HepG2 (cell line): ENCODE results near the gene TNS4. TPM values are rescaled to one million over a fixed set of nuclear protein-coding genes. Genes with fewer than 3 reads are reported as not detected.

ENCODE experiments used
- ATAC-seq: fragments of 200-7000 bp; cut with Tn5 transposase; 3 replicates; pipeline ENCODE4 v1.9.1; 2020; ENCODE audit warnings: mild to moderate bottlenecking, moderate library complexity
- BruUV-seq: library from RNA; stranded (reverse); fragments of 400-500 nt; replicated peaks from 2 replicates; lab custom pipeline; 2021; lab: Mats Ljungman, UMichigan
- CTCF ChIA-PET: fragments of 300-600 bp; formaldehyde crosslinking; extraction: SDS; loops from one replicate; lab custom pipeline; 2021; ENCODE audit warnings: low total read pairs, inconsistent platforms, low intra/inter-chr PET ratio; lab: Yijun Ruan, JAX
- POLR2A ChIA-PET: fragments of 350-600 bp; sonication (Branson Sonifier 250); formaldehyde crosslinking; loops from one replicate; lab custom pipeline; 2020; ENCODE audit warnings: antibody characterized with exemption, inconsistent platforms; lab: Yijun Ruan, JAX
- DNase-seq: peaks from one replicate; pipeline ENCODE4 v3.0.0-alpha.2; 2015; ENCODE audit warnings: low spot score
- FAIRE-seq: peaks from 3 replicates; lab custom pipeline; 2011; peaks lifted over from hg19 to GRCh38; lab: Jason Lieb, UNC
- H2AFZ ChIP-seq: one replicate; pipeline ENCODE4 v1.6.1; 2011; ENCODE audit warnings: low read length, inconsistent platforms
- H3K27ac ChIP-seq: fragments of 300-600 bp; 3 replicates; pipeline ENCODE4 v1.8.0; 2011; ENCODE audit warnings: mixed run types, mild to moderate bottlenecking, mixed read lengths, low read length, inconsistent platforms; ENCODE audit not compliant: insufficient read depth; ENCODE audit errors: extremely low read length
- H3K27me3 ChIP-seq, 2 experiments: fragments of 200-600 bp in 1 of 2; 2 replicates in 1 of 2; 3 replicates in 1 of 2; pipeline versions ENCODE4 v1.6.0 to v1.8.0; 2011; ENCODE audit warnings: low read length in 2 of 2, mild to moderate bottlenecking in 2 of 2, moderate library complexity in 2 of 2, inconsistent platforms in 1 of 2; ENCODE audit not compliant: insufficient read depth in 2 of 2, control insufficient read depth in 1 of 2
- H3K36me3 ChIP-seq, 2 experiments: fragments of 200-600 bp in 1 of 2; replicated peaks in 1 of 2; 2 replicates in 1 of 2; 3 replicates in 1 of 2; pipeline versions ENCODE4 v1.5.1 to v1.8.0; 2011; ENCODE audit warnings: low read length in 2 of 2, inconsistent platforms in 1 of 2; ENCODE audit not compliant: insufficient read depth in 2 of 2, control insufficient read depth in 1 of 2
- H3K4me1 ChIP-seq: 2 replicates; pipeline ENCODE4 v1.5.1; 2012; ENCODE audit warnings: low read length, inconsistent platforms; ENCODE audit not compliant: insufficient read depth
- H3K4me2 ChIP-seq: 2 replicates; pipeline ENCODE4 v1.6.0; 2011; ENCODE audit warnings: low read depth, low read length, inconsistent platforms
- H3K4me3 ChIP-seq, 3 experiments: fragments of 200-600 bp in 1 of 3; sonication (generic), shearing (Covaris generic) in 1 of 3; replicated peaks in 1 of 3; 2 replicates each; pipeline ENCODE4 v1.5.1; 2011 to 2016; ENCODE audit warnings: low read length in 3 of 3, inconsistent platforms in 2 of 3, low read depth in 2 of 3, mild to moderate bottlenecking in 2 of 3, control low read depth in 1 of 3, mixed read lengths in 1 of 3; ENCODE audit not compliant: insufficient read depth in 1 of 3
- H3K79me2 ChIP-seq: one replicate; pipeline ENCODE4 v1.6.1; 2011; ENCODE audit warnings: low read length, inconsistent platforms; ENCODE audit not compliant: insufficient read depth
- H3K9ac ChIP-seq: 2 replicates; pipeline ENCODE4 v1.6.0; 2011; ENCODE audit warnings: mild to moderate bottlenecking, low read depth, low read length, inconsistent platforms; ENCODE audit not compliant: insufficient read depth
- H3K9me3 ChIP-seq: 2 replicates; pipeline ENCODE4 v1.5.1; 2012; ENCODE audit warnings: mild to moderate bottlenecking, low read length
- H4K20me1 ChIP-seq: 2 replicates; pipeline ENCODE4 v1.6.0; 2011; ENCODE audit warnings: inconsistent platforms, mild to moderate bottlenecking, low read length, moderate library complexity; ENCODE audit not compliant: insufficient read depth
- CBX2 ChIP-seq, 2 experiments: fragments of 200-600 bp in 1 of 2; sonication (generic); formaldehyde crosslinking in 1 of 2; IDR thresholded peaks; 2 replicates each; pipeline versions ENCODE4 v1.7.0 to v1.8.1; 2018 to 2022; ENCODE audit warnings: low read depth in 2 of 2, low read length in 1 of 2, mild to moderate bottlenecking in 1 of 2, missing genetic modification reagents in 1 of 2
- DMAP1 ChIP-seq: IDR thresholded peaks from 2 replicates; pipeline ENCODE4 v1.6.1; 2016
- ETV6 ChIP-seq: sonication (generic); formaldehyde crosslinking; conservative IDR thresholded peaks from 2 replicates; pipeline ENCODE4 v1.4.0; 2020; ENCODE audit warnings: missing genetic modification reagents
- MAFG ChIP-seq: sonication (generic); formaldehyde crosslinking; IDR thresholded peaks from 2 replicates; pipeline ENCODE4 v1.5.1; 2020; ENCODE audit warnings: mild to moderate bottlenecking, missing genetic modification reagents
- MTF1 ChIP-seq: sonication (generic); formaldehyde crosslinking; IDR thresholded peaks from 2 replicates; pipeline ENCODE4 v1.5.0; 2020; ENCODE audit warnings: missing genetic modification reagents
- PRMT3 ChIP-seq: sonication (generic); formaldehyde crosslinking; IDR thresholded peaks from 2 replicates; pipeline ENCODE4 v1.8.1; 2022; ENCODE audit warnings: low read depth, mild to moderate bottlenecking, moderate library complexity, missing genetic modification reagents, borderline replicate concordance
- SRF ChIP-seq: IDR thresholded peaks from 2 replicates; pipeline ENCODE4 v1.6.1; 2011; ENCODE audit warnings: mild to moderate bottlenecking, low read depth, low read length, moderate library complexity
- XBP1 ChIP-seq: sonication (generic); formaldehyde crosslinking; IDR thresholded peaks from 2 replicates; pipeline ENCODE4 v1.5.0; 2020; ENCODE audit warnings: missing genetic modification reagents
- ZNF577 ChIP-seq: sonication (generic); formaldehyde crosslinking; IDR thresholded peaks from 2 replicates; pipeline ENCODE4 v1.4.0; 2020; ENCODE audit warnings: mild to moderate bottlenecking, low read depth, missing genetic modification reagents, borderline replicate concordance
- WGBS: methylation state at CpG from one replicate; pipeline ENCODE4 v1.1.6; 2017; ENCODE audit warnings: low lambda C conversion rate; 5-methylcytosine and 5-hydroxymethylcytosine counted together
- in situ Hi-C: cut with HindIII; loops from 2 replicates; pipeline ENCODE4 v1.10.0; 2017; ENCODE audit warnings: low pct_unique_long_range_greater_than_20kb; ENCODE audit not compliant: extremely low pct_ligation_motif_present
- intact Hi-C: fragments of 100-400 bp; cut with micrococcal nuclease; formaldehyde crosslinking; loops from one replicate; pipeline ENCODE4 v1.10.0; 2022; ENCODE audit not compliant: unreplicated experiment
- polyA plus RNA-seq, 8 experiments: library from polyadenylated mRNA; depleted of rRNA in 3 of 8; stranded (reverse) in 7 of 8; unstranded in 1 of 8; fragments of >200 nt; fragmentation: Illumina TruSeq in 4 of 8; extraction: Trizol in 4 of 8; gene quantifications; 2 replicates each; pipeline versions ENCODE4 v1.2.1 to v1.2.3, GENCODE V29; 2011 to 2016; ENCODE audit warnings: low read depth in 4 of 8, missing spikeins in 1 of 8, mixed read lengths in 1 of 8; ENCODE audit not compliant: insufficient read depth in 1 of 8
- total RNA-seq, 5 experiments: library from RNA; depleted of rRNA; stranded (reverse); fragments of >200 nt; fragmentation: Illumina TruSeq; extraction: Trizol; gene quantifications; 2 replicates each; pipeline ENCODE4 v1.2.3, GENCODE V29; 2016; ENCODE audit warnings: low read depth in 1 of 5
- TF ChIP-seq, protein P1 (sequence below): sonication (generic); formaldehyde crosslinking; conservative IDR thresholded peaks from 2 replicates; pipeline ENCODE4 v1.4.0; 2020; ENCODE audit warnings: mild to moderate bottlenecking, missing genetic modification reagents, moderate library complexity
- TF ChIP-seq, protein P2 (sequence below): sonication (generic); formaldehyde crosslinking; IDR thresholded peaks from 2 replicates; pipeline ENCODE4 v1.5.1; 2020; ENCODE audit warnings: mild to moderate bottlenecking, missing genetic modification reagents, borderline replicate concordance
- TF ChIP-seq, protein P3 (sequence below): IDR thresholded peaks from 2 replicates; pipeline ENCODE4 v1.6.1; 2016; ENCODE audit warnings: missing biosample characterization, missing genetic modification reagents, low read depth

Gene TNS4
- total and polyA plus RNA-seq, 2 of the 13 experiments (the other 11 are each of a cell fraction or from before 2014, with no cell fraction given), result 0.58 to 2.1 TPM

DNA sequence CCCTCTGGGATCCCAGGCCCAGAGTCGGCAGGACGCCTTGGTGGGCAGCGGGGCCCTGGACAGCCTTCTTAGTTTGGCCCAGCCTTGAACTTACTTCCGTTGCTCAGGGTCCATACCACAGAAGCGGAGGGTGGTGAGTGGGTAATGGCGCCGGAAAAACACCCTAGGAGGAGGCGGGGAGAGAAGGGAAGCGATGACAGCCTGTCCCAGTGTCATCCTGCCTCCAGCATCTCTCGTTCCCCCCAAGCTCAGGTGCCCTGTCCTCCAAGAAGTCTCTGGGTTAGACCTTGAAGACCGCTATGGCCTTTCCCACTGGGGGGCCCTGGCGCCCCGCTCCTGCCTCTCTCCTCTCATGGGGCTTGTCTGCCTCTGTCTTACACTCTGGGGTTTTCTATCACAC lies 22.9 kb downstream of the TNS4 start (continued):
- TF ChIP-seq, protein P1, sequence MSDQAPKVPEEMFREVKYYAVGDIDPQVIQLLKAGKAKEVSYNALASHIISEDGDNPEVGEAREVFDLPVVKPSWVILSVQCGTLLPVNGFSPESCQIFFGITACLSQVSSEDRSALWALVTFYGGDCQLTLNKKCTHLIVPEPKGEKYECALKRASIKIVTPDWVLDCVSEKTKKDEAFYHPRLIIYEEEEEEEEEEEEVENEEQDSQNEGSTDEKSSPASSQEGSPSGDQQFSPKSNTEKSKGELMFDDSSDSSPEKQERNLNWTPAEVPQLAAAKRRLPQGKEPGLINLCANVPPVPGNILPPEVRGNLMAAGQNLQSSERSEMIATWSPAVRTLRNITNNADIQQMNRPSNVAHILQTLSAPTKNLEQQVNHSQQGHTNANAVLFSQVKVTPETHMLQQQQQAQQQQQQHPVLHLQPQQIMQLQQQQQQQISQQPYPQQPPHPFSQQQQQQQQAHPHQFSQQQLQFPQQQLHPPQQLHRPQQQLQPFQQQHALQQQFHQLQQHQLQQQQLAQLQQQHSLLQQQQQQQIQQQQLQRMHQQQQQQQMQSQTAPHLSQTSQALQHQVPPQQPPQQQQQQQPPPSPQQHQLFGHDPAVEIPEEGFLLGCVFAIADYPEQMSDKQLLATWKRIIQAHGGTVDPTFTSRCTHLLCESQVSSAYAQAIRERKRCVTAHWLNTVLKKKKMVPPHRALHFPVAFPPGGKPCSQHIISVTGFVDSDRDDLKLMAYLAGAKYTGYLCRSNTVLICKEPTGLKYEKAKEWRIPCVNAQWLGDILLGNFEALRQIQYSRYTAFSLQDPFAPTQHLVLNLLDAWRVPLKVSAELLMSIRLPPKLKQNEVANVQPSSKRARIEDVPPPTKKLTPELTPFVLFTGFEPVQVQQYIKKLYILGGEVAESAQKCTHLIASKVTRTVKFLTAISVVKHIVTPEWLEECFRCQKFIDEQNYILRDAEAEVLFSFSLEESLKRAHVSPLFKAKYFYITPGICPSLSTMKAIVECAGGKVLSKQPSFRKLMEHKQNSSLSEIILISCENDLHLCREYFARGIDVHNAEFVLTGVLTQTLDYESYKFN, result no peak
- TF ChIP-seq PRMT3 (CRISPR knock-in tag), result no peak

DNA sequence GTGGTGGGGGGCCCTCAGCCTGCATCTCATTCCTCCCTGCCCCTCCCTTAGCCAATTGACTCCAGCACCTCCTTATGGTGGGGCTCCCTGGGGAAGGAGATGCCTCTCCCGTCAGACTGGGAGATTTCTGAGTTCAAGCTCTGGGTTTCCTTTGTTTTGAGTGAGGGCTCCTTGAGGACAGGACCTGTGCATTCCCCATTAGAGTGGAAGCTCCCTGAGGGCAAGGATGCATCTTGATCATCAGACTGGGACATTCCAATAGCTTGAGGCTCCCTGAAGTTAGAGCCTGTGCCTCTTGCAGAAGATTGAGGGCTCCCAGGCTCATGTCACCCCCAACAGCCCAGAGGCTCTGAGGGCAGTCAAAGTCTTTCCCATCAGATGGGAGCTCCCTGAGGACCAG lies 23.6 kb downstream of the TNS4 start:
- 71% methylated on average over 1 of the region's 1 CpG for WGBS
- POLR2A ChIA-PET, result no interaction called here
- intact Hi-C loops (loop anchor here (5.0 kb wide), 1 partner anchor 55 kb away; no protein-coding TSS in a partner anchor), in situ Hi-C loops (no loop called here)
- H2AFZ ChIP-seq, result no peak overlapping the region
- CTCF ChIA-PET, result no interaction called here
- no peaks in the 10 kb centered on the region for H3K27me3 ChIP-seq
- TF ChIP-seq ZNF577 (CRISPR knock-in tag) (no peak), CBX2 (IDR thresholded peaks at IDR 0.05; ENCODE audit: low read depth, low read length) (no peak), CBX2 (CRISPR knock-in tag; IDR thresholded peaks at IDR 0.05; ENCODE audit: low read depth) (no peak), ETV6 (CRISPR knock-in tag) (no peak), MAFG (no peak), MTF1 (no peak), XBP1 (CRISPR knock-in tag) (no peak), SRF (no peak), DMAP1 (CRISPR knock-in tag) (no peak)
- TF ChIP-seq, protein P2, sequence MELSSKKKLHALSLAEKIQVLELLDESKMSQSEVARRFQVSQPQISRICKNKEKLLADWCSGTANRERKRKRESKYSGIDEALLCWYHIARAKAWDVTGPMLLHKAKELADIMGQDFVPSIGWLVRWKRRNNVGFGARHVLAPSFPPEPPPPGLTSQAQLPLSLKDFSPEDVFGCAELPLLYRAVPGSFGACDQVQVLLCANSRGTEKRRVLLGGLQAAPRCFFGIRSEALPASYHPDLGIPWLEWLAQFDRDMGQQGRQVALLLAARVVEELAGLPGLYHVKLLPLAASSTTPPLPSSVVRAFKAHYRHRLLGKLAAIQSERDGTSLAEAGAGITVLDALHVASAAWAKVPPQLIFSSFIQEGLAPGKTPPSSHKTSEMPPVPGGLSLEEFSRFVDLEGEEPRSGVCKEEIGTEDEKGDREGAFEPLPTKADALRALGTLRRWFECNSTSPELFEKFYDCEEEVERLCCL (CRISPR knock-in tag), result no peak
- TF ChIP-seq, protein P3, sequence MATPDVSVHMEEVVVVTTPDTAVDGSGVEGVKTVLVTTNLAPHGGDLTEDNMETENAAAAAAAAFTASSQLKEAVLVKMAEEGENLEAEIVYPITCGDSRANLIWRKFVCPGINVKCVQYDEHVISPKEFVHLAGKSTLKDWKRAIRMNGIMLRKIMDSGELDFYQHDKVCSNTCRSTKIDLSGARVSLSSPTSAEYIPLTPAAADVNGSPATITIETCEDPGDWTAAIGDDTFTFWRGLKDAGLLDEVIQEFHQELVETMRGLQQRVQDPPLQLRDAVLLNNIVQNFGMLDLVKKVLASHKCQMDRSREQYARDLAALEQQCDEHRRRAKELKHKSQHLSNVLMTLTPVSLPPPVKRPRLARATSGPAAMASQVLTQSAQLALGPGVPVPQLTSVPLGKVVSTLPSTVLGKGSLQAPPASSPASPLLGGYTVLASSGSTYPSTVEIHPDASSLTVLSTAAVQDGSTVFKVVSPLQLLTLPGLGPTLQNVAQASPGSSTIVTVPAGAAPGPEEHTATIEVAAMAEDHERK (CRISPR knock-in tag), result no peak
- H3K9ac ChIP-seq, result no peak overlapping the region
- no peaks in the 10 kb centered on the region for H3K36me3 ChIP-seq
- DNase-seq (no peak), ATAC-seq (no peak), FAIRE-seq (no peak)
- H3K27ac ChIP-seq, result no peak overlapping the region
- H3K9me3 ChIP-seq, result no peaks in the 10 kb centered on the region
- peaks cover 65% of the 10 kb centered on the region for H3K4me1 ChIP-seq
- H4K20me1 ChIP-seq, result no peaks in the 10 kb centered on the region
- H3K79me2 ChIP-seq, result no peaks in the 10 kb centered on the region
- no TSS peak for BruUV-seq
- H3K4me3 ChIP-seq, result no peak overlapping the region
- no peak overlapping the region for H3K4me2 ChIP-seq
